GM23338 (cell line): Measurements from ENCODE around the gene LIG4.

ENCODE experiments used
- CREB1 ChIP-seq: fragments of 250-450 bp; sonication (Bioruptor Pico); IDR thresholded peaks from 2 replicates; pipeline ENCODE4 v1.5.0; 2020; ENCODE audit warnings: low read depth, mild to moderate bottlenecking, moderate library complexity
- CTCF ChIP-seq, 2 experiments: fragments of 200-600 bp in 1 of 2; sonication (generic) in 1 of 2; conservative IDR thresholded peaks; 2 replicates each; pipeline versions ENCODE4 v1.5.1 to v1.6.1; 2016 to 2017; ENCODE audit warnings: antibody characterized with exemption in 2 of 2, low read depth in 2 of 2, mild to moderate bottlenecking in 2 of 2, moderate library complexity in 1 of 2
- EZH2 ChIP-seq: fragments of 200-600 bp; sonication (generic); IDR thresholded peaks from one replicate; pipeline ENCODE4 v1.8.0; 2017; ENCODE audit warnings: antibody characterized with exemption, mild to moderate bottlenecking, low read depth; ENCODE audit not compliant: unreplicated experiment
- EZH2phosphoT487 ChIP-seq: fragments of 200-600 bp; sonication (generic); IDR thresholded peaks from one replicate; pipeline ENCODE4 v1.8.1; 2018; ENCODE audit warnings: antibody characterized with exemption; ENCODE audit not compliant: unreplicated experiment
- POLR2AphosphoS5 ChIP-seq: IDR thresholded peaks from 2 replicates; pipeline ENCODE4 v1.6.1; 2016; ENCODE audit warnings: antibody characterized with exemption, low read depth
- REST ChIP-seq: IDR thresholded peaks from one replicate; pipeline ENCODE4 v1.6.1; 2018; ENCODE audit warnings: antibody characterized with exemption; ENCODE audit not compliant: unreplicated experiment
- STAT1 ChIP-seq: IDR thresholded peaks from one replicate; pipeline ENCODE4 v1.6.1; 2016; ENCODE audit warnings: antibody characterized with exemption; ENCODE audit not compliant: unreplicated experiment
- ZNF114 ChIP-seq: fragments of 250-450 bp; sonication (Bioruptor Pico); IDR thresholded peaks from 2 replicates; pipeline ENCODE4 v1.5.0; 2020; ENCODE audit warnings: mild to moderate bottlenecking, moderate library complexity

- peak; percentile 11 for TF ChIP-seq REST
- no peak for TF ChIP-seq STAT1
- TF ChIP-seq CTCF (conservative IDR thresholded peaks at IDR 0.05; ENCODE audit: low read depth in 2 of 2): no peak
- no peak for TF ChIP-seq EZH2
- TF ChIP-seq POLR2AphosphoS5: peak; percentile 51
- TF ChIP-seq ZNF114 (CRISPR knock-in tag): no peak
- TF ChIP-seq EZH2phosphoT487: no peak
- peak; percentile 84 for TF ChIP-seq CREB1 (CRISPR knock-in tag)
These were observed 3.0 kb upstream of the LIG4 start, which contains the start of gene ABHD13 for GRCh38 chr13:108218044-108218974.
